Measurements from ENCODE around the gene LRP1B.
"Not testable (repeated sequence)": the region's sequence is repeated elsewhere in the genome, so short reads cannot be mapped to it uniquely, and the experiment has no call there.

The LRP1B gene

GRCh38 chr2:140427033-140427432 lies 1703.8 kb downstream of the LRP1B start:
- not testable (repeated sequence) for DNase-seq (ENCODE audit: low read depth)

GRCh38 chr2:140424471-140424870 lies 1706.3 kb downstream of the LRP1B start:
- no peak for DNase-seq (ENCODE audit: low read depth)

- no peak for DNase-seq (ENCODE audit: low read depth)
Measured at GRCh38 chr2:140422759-140423158, 1708.1 kb downstream of the LRP1B start.

- DNase-seq (ENCODE audit: low read depth): no peak
Measured at GRCh38 chr2:140417504-140417903, 1713.3 kb downstream of the LRP1B start.

GRCh38 chr2:140416577-140416976 lies 1714.2 kb downstream of the LRP1B start:
- no peak for DNase-seq (ENCODE audit: low read depth)

- not testable (repeated sequence) for DNase-seq (ENCODE audit: low read depth)
Measured at GRCh38 chr2:140415035-140415434, 1715.8 kb downstream of the LRP1B start.

GRCh38 chr2:140410695-140411094 lies 1720.1 kb downstream of the LRP1B start:
- no peak for DNase-seq (ENCODE audit: low read depth)

- DNase-seq (ENCODE audit: low read depth): no peak
Measured at GRCh38 chr2:140401056-140401455, 1729.8 kb downstream of the LRP1B start.

GRCh38 chr2:140392824-140393223 lies 1738.0 kb downstream of the LRP1B start:
- DNase-seq (ENCODE audit: low read depth): no peak

GRCh38 chr2:140384946-140385345 lies 1745.9 kb downstream of the LRP1B start:
- DNase-seq (ENCODE audit: low read depth): no peak

GRCh38 chr2:140383781-140384180 lies 1747.0 kb downstream of the LRP1B start:
- DNase-seq (ENCODE audit: low read depth): no peak

GRCh38 chr2:140376686-140377085 lies 1754.1 kb downstream of the LRP1B start:
- no peak for DNase-seq (ENCODE audit: low read depth)

GRCh38 chr2:140363131-140363530 lies 1767.7 kb downstream of the LRP1B start:
- no peak for DNase-seq (ENCODE audit: low read depth)

GRCh38 chr2:140362361-140362760 lies 1768.5 kb downstream of the LRP1B start:
- DNase-seq (ENCODE audit: low read depth): no peak

- no peak for DNase-seq (ENCODE audit: low read depth)
Measured at GRCh38 chr2:140359056-140359771, 1771.6 kb downstream of the LRP1B start.

- no peak for DNase-seq (ENCODE audit: low read depth)
Measured at GRCh38 chr2:140356697-140357096, 1774.1 kb downstream of the LRP1B start.

GRCh38 chr2:140355511-140356090 lies 1775.2 kb downstream of the LRP1B start:
- DNase-seq (ENCODE audit: low read depth): no peak

- DNase-seq (ENCODE audit: low read depth): no peak
Measured at GRCh38 chr2:140354544-140354943, 1776.3 kb downstream of the LRP1B start.

- DNase-seq (ENCODE audit: low read depth): no peak
Measured at GRCh38 chr2:140353541-140353940, 1777.3 kb downstream of the LRP1B start.

- DNase-seq (ENCODE audit: low read depth): no peak
Measured at GRCh38 chr2:140351692-140352091, 1779.1 kb downstream of the LRP1B start.

GRCh38 chr2:140349695-140350094 lies 1781.1 kb downstream of the LRP1B start:
- no peak for DNase-seq (ENCODE audit: low read depth)

GRCh38 chr2:140348826-140349225 lies 1782.0 kb downstream of the LRP1B start:
- DNase-seq (ENCODE audit: low read depth): no peak

GRCh38 chr2:140344838-140345237 lies 1786.0 kb downstream of the LRP1B start:
- DNase-seq (ENCODE audit: low read depth): no peak

GRCh38 chr2:140344266-140344665 lies 1786.5 kb downstream of the LRP1B start:
- DNase-seq (ENCODE audit: low read depth): not testable (repeated sequence)
